Left hindlimb (tissue), 1 donor: ENCODE measurements around the gene SUSD3.

Experiments
- DNase-seq: peaks from one replicate; pipeline ENCODE4 v3.0.0-alpha.2; 2018

SUSD3 gene

GRCh38 chr9:93077811-93078210 is 19.3 kb downstream of the SUSD3 start:
- DNase-seq: peak; percentile 15

GRCh38 chr9:93079371-93079770 is 20.9 kb downstream of the SUSD3 start:
- DNase-seq: peak; percentile 29

- DNase-seq: peak; percentile 28
Observed at GRCh38 chr9:93080406-93080805, 21.9 kb downstream of the SUSD3 start.

GRCh38 chr9:93081081-93081529 is 22.6 kb downstream of the SUSD3 start:
- peak; percentile 47 for DNase-seq

- DNase-seq: no peak
Observed at GRCh38 chr9:93081931-93082330, 23.4 kb downstream of the SUSD3 start.

GRCh38 chr9:93082841-93083411 is 24.4 kb downstream of the SUSD3 start:
- DNase-seq: peak; percentile 52

GRCh38 chr9:93083592-93084470 is 25.3 kb downstream of the SUSD3 start:
- DNase-seq: no peak

GRCh38 chr9:93084471-93084881 is 26.0 kb downstream of the SUSD3 start:
- DNase-seq: peak; percentile 16

GRCh38 chr9:93085676-93086075 is 27.2 kb downstream of the SUSD3 start:
- DNase-seq: no peak

- DNase-seq: no peak
Observed at GRCh38 chr9:93086447-93087224, 28.1 kb downstream of the SUSD3 start.

GRCh38 chr9:93087971-93088655 is 29.6 kb downstream of the SUSD3 start:
- DNase-seq: peak; percentile 13

- no peak for DNase-seq
Observed at GRCh38 chr9:93088656-93089015, 30.1 kb downstream of the SUSD3 start.

GRCh38 chr9:93089024-93089423 is 30.5 kb downstream of the SUSD3 start:
- no peak for DNase-seq

GRCh38 chr9:93089481-93089991 is 31.0 kb downstream of the SUSD3 start:
- DNase-seq: peak; percentile 26

GRCh38 chr9:93090091-93090655 is 31.7 kb downstream of the SUSD3 start:
- DNase-seq: no peak

GRCh38 chr9:93091056-93091452 is 32.6 kb downstream of the SUSD3 start:
- no peak for DNase-seq

- peak; percentile 35 for DNase-seq
Observed at GRCh38 chr9:93091453-93092081, 33.1 kb downstream of the SUSD3 start.

GRCh38 chr9:93092251-93092991 is 33.9 kb downstream of the SUSD3 start:
- no peak for DNase-seq

- peak; percentile 39 for DNase-seq
Observed at GRCh38 chr9:93093127-93093876, 34.8 kb downstream of the SUSD3 start.
